IMR-90 (cell line): ENCODE results near the gene RAP1GAP.

Source experiments
- CHD1 ChIP-seq: IDR thresholded peaks from 2 replicates; pipeline ENCODE4 v1.6.1; 2012; ENCODE audit warnings: low read depth, low read length, improper control_type of control experiment
- CTCF ChIP-seq: conservative IDR thresholded peaks from 2 replicates; pipeline ENCODE4 v1.5.1; 2012; ENCODE audit warnings: mild to moderate bottlenecking, low read depth, low read length, improper control_type of control experiment
- POLR2A ChIP-seq: IDR thresholded peaks from 2 replicates; pipeline ENCODE4 v1.6.1; 2012; ENCODE audit warnings: mild to moderate bottlenecking, low read depth, low read length
- RCOR1 ChIP-seq: IDR thresholded peaks from 2 replicates; pipeline ENCODE4 v1.6.1; 2012; ENCODE audit warnings: mild to moderate bottlenecking, low read length, improper control_type of control experiment; ENCODE audit not compliant: insufficient replicate concordance
- RFX5 ChIP-seq: IDR thresholded peaks from 2 replicates; pipeline ENCODE4 v1.8.0; 2012; ENCODE audit warnings: low read depth, mild to moderate bottlenecking, low read length, moderate library complexity
- SMC3 ChIP-seq: fragments of 150-350 bp; IDR thresholded peaks from 2 replicates; pipeline ENCODE4 v1.6.1; 2016; ENCODE audit warnings: low read depth, mild to moderate bottlenecking, antibody characterized with exemption, low read length, moderate library complexity

GRCh38 chr1:21670059-21670881, 1.1 kb upstream of the RAP1GAP start:
- no peak for TF ChIP-seq CTCF
- TF ChIP-seq POLR2A, result no peak
- no peak for TF ChIP-seq SMC3
- no peak for TF ChIP-seq RCOR1
- TF ChIP-seq RFX5, result no peak
- TF ChIP-seq CHD1, result no peak
